ENCODE results near the gene TMEM182. TPM values are rescaled to one million over a fixed set of nuclear protein-coding genes. Genes with fewer than 3 reads are reported as not detected.

The TMEM182 gene
- total and polyA plus RNA-seq, 9 of the 15 experiments (the other 6 are each of a cell fraction or from before 2014, with no cell fraction given), result 5.2 to 11.4 (median 7.5) TPM

DNA sequence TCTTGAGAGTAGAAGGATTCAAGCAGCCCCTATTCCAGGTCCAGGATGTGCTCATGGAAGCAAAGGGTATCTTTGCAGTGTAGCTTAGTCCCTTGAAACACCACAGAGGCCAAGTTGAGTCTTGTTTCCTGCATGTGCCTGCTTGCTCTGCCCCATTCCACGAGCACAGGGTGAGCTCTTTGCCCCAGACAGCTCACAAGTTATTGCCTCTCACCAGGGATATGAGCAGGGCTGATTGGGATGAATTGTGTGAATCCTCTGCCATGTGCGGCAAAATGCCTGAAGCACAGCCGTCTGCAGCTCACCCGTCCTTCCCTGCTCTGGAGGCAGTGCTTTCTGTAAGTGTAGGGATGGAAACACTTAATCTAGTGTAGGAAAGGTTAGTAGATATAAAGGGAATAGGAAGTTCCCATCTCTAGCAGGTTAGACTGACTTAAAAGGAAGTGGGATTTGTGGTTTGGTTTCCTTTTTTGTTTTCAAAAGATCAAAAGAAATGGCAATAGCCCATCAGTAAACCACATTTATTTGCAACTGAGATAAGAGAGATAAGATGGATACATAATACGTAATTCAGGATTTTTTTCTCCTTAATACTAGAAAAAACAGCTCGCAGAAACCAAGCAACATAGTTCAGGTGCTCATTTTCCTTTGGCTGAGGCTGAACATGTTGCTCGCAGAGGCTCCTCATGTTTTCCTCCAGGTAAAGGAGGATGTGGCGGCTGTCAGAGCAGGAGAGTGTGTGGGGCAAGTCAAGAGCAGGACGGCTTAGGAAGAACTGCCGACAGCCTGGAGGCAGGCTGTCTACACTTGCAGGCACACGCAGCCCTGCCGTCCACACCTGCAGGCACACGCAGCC is 41.4 kb downstream of the TMEM182 start:
- no peak overlapping the region for H3K27ac ChIP-seq (ENCODE audit: extremely low read depth, low read depth, low read length)
- 77% methylated on average over 13 of the region's 13 CpGs for WGBS (ENCODE audit: insufficient coverage, low coverage, missing lambda C conversion rate)
- no peaks in the 10 kb centered on the region for H3K9me1 ChIP-seq (ENCODE audit: control insufficient read depth, insufficient read depth, low read length)
- no peaks in the 10 kb centered on the region for H3K79me2 ChIP-seq (ENCODE audit: control insufficient read depth, insufficient read depth, low read length)
- BruUV-seq (replicated peaks), result no TSS peak
- no peak overlapping the region for H3K4me3 ChIP-seq
- no peaks in the 10 kb centered on the region; a peak in 3 of 5 replicates for H3K4me1 ChIP-seq (replicated peaks in 1 of 2; ENCODE audit: control insufficient read depth in 2 of 2, insufficient read depth in 2 of 2, low read length in 2 of 2)
- in situ Hi-C loops (cut with MboI) (no loop called here), intact Hi-C loops (cut with micrococcal nuclease) (loop anchor here (10.0 kb wide), 2 partner anchors 188 to 328 kb away; partner anchors contain the start of genes SLC9A2 and SLC9A4)
- H3K36me3 ChIP-seq (ENCODE audit: control insufficient read depth, insufficient read depth, low read length), result peaks cover 13% of the 10 kb centered on the region; the same call in 2 of the 3 replicates
- H3K27me3 ChIP-seq (ENCODE audit: control insufficient read depth in 2 of 2, insufficient read depth in 2 of 2, low read length in 2 of 2), result no peaks in the 10 kb centered on the region
- H3K4me2 ChIP-seq (ENCODE audit: insufficient read depth, low read length), result no peak overlapping the region
- no peaks in the 10 kb centered on the region for H4K20me1 ChIP-seq (replicated peaks; ENCODE audit: control insufficient read depth, insufficient read depth, low read length)
- H3K9ac ChIP-seq (ENCODE audit: insufficient read depth in 1 of 2, low read depth in 2 of 2, low read length in 2 of 2), result no peak overlapping the region
- ATAC-seq (no peak), DNase-seq (ENCODE audit: extremely low read depth in 1 of 4, low spot score in 3 of 4) (no peak), FAIRE-seq (no peak)
- H2AFZ ChIP-seq (ENCODE audit: low read depth, low read length), result no peak overlapping the region
- H3K9me3 ChIP-seq (replicated peaks; ENCODE audit: control insufficient read depth, insufficient read depth, low read depth, low read length), result peaks cover 19% of the 10 kb centered on the region
- ChIA-PET CTCF (ENCODE audit: low intra/inter-chr PET ratio) (no interaction called here), POLR2A (interaction anchor here (0.8 kb wide), 1 partner anchor 1730 kb away, joined by 3 read pairs; no protein-coding TSS in a partner anchor)
- TF ChIP-seq ZNF12 (CRISPR knock-in tag; IDR thresholded peaks at IDR 0.05) (no peak), MCM3 (IDR thresholded peaks at IDR 0.05) (no peak), ETV6 (IDR thresholded peaks at IDR 0.05; ENCODE audit: borderline replicate concordance in 1 of 2, low read depth in 2 of 2, low read length in 1 of 2) (no peak), ETV6 (CRISPR knock-in tag; IDR thresholded peaks at IDR 0.05; ENCODE audit: borderline replicate concordance) (no peak)
- TF ChIP-seq, protein P1, sequence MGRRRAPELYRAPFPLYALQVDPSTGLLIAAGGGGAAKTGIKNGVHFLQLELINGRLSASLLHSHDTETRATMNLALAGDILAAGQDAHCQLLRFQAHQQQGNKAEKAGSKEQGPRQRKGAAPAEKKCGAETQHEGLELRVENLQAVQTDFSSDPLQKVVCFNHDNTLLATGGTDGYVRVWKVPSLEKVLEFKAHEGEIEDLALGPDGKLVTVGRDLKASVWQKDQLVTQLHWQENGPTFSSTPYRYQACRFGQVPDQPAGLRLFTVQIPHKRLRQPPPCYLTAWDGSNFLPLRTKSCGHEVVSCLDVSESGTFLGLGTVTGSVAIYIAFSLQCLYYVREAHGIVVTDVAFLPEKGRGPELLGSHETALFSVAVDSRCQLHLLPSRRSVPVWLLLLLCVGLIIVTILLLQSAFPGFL (CRISPR knock-in tag; IDR thresholded peaks at IDR 0.05), result no peak
- TF ChIP-seq, protein P2, sequence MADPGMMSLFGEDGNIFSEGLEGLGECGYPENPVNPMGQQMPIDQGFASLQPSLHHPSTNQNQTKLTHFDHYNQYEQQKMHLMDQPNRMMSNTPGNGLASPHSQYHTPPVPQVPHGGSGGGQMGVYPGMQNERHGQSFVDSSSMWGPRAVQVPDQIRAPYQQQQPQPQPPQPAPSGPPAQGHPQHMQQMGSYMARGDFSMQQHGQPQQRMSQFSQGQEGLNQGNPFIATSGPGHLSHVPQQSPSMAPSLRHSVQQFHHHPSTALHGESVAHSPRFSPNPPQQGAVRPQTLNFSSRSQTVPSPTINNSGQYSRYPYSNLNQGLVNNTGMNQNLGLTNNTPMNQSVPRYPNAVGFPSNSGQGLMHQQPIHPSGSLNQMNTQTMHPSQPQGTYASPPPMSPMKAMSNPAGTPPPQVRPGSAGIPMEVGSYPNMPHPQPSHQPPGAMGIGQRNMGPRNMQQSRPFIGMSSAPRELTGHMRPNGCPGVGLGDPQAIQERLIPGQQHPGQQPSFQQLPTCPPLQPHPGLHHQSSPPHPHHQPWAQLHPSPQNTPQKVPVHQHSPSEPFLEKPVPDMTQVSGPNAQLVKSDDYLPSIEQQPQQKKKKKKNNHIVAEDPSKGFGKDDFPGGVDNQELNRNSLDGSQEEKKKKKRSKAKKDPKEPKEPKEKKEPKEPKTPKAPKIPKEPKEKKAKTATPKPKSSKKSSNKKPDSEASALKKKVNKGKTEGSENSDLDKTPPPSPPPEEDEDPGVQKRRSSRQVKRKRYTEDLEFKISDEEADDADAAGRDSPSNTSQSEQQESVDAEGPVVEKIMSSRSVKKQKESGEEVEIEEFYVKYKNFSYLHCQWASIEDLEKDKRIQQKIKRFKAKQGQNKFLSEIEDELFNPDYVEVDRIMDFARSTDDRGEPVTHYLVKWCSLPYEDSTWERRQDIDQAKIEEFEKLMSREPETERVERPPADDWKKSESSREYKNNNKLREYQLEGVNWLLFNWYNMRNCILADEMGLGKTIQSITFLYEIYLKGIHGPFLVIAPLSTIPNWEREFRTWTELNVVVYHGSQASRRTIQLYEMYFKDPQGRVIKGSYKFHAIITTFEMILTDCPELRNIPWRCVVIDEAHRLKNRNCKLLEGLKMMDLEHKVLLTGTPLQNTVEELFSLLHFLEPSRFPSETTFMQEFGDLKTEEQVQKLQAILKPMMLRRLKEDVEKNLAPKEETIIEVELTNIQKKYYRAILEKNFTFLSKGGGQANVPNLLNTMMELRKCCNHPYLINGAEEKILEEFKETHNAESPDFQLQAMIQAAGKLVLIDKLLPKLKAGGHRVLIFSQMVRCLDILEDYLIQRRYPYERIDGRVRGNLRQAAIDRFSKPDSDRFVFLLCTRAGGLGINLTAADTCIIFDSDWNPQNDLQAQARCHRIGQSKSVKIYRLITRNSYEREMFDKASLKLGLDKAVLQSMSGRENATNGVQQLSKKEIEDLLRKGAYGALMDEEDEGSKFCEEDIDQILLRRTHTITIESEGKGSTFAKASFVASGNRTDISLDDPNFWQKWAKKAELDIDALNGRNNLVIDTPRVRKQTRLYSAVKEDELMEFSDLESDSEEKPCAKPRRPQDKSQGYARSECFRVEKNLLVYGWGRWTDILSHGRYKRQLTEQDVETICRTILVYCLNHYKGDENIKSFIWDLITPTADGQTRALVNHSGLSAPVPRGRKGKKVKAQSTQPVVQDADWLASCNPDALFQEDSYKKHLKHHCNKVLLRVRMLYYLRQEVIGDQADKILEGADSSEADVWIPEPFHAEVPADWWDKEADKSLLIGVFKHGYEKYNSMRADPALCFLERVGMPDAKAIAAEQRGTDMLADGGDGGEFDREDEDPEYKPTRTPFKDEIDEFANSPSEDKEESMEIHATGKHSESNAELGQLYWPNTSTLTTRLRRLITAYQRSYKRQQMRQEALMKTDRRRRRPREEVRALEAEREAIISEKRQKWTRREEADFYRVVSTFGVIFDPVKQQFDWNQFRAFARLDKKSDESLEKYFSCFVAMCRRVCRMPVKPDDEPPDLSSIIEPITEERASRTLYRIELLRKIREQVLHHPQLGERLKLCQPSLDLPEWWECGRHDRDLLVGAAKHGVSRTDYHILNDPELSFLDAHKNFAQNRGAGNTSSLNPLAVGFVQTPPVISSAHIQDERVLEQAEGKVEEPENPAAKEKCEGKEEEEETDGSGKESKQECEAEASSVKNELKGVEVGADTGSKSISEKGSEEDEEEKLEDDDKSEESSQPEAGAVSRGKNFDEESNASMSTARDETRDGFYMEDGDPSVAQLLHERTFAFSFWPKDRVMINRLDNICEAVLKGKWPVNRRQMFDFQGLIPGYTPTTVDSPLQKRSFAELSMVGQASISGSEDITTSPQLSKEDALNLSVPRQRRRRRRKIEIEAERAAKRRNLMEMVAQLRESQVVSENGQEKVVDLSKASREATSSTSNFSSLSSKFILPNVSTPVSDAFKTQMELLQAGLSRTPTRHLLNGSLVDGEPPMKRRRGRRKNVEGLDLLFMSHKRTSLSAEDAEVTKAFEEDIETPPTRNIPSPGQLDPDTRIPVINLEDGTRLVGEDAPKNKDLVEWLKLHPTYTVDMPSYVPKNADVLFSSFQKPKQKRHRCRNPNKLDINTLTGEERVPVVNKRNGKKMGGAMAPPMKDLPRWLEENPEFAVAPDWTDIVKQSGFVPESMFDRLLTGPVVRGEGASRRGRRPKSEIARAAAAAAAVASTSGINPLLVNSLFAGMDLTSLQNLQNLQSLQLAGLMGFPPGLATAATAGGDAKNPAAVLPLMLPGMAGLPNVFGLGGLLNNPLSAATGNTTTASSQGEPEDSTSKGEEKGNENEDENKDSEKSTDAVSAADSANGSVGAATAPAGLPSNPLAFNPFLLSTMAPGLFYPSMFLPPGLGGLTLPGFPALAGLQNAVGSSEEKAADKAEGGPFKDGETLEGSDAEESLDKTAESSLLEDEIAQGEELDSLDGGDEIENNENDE (IDR thresholded peaks at IDR 0.05; ENCODE audit: low read depth, low read length), result no peak

Measured in K562 (cell line).